Parathyroid adenoma (tissue), 2 donors: Measurements from ENCODE around the gene CCDC91.
"Not testable (repeated sequence)": the region's sequence is repeated elsewhere in the genome, so short reads cannot be mapped to it uniquely, and the experiment has no call there.

ENCODE experiments used
- H2AFZ ChIP-seq: fragments of 300-600 bp; sonication (generic); one replicate; pipeline ENCODE4 v1.7.0; 2017; ENCODE audit warnings: antibody characterized with exemption, mild to moderate bottlenecking
- H3K27ac ChIP-seq: fragments of 300-600 bp; sonication (generic); one replicate; pipeline ENCODE4 v1.7.0; 2017
- H3K27me3 ChIP-seq: fragments of 300-600 bp; sonication (generic); one replicate; pipeline ENCODE4 v1.7.0; 2017; ENCODE audit warnings: low read length; ENCODE audit not compliant: control insufficient read depth, insufficient read depth
- H3K36me3 ChIP-seq: fragments of 300-600 bp; sonication (generic); one replicate; pipeline ENCODE4 v1.7.0; 2017; ENCODE audit warnings: low read length; ENCODE audit not compliant: control insufficient read depth, insufficient read depth
- H3K4me1 ChIP-seq: fragments of 300-600 bp; sonication (generic); one replicate; pipeline ENCODE4 v1.7.0; 2017; ENCODE audit warnings: control low read depth
- H3K4me2 ChIP-seq: fragments of 300-600 bp; sonication (generic); one replicate; pipeline ENCODE4 v1.7.0; 2017; ENCODE audit warnings: low read length
- H3K4me3 ChIP-seq: fragments of 300-600 bp; sonication (generic); one replicate; pipeline ENCODE4 v1.7.0; 2017; ENCODE audit warnings: low read depth, low read length
- H3K79me2 ChIP-seq: fragments of 300-600 bp; sonication (generic); one replicate; pipeline ENCODE4 v1.7.0; 2017; ENCODE audit warnings: control low read depth
- H3K9ac ChIP-seq: fragments of 300-600 bp; sonication (generic); one replicate; pipeline ENCODE4 v1.7.0; 2017; ENCODE audit warnings: mild to moderate bottlenecking
- H3K9me3 ChIP-seq: fragments of 300-600 bp; sonication (generic); one replicate; pipeline ENCODE4 v1.7.0; 2017; ENCODE audit warnings: low read length; ENCODE audit not compliant: control insufficient read depth
- TF ChIP-seq, protein P1 (sequence below): fragments of 300-600 bp; sonication (generic); IDR thresholded peaks from one replicate; pipeline ENCODE4 v1.7.0; 2017; ENCODE audit warnings: antibody characterized with exemption, mild to moderate bottlenecking
- donor health status: primary hyperparathyroidism.

Gene CCDC91

DNA sequence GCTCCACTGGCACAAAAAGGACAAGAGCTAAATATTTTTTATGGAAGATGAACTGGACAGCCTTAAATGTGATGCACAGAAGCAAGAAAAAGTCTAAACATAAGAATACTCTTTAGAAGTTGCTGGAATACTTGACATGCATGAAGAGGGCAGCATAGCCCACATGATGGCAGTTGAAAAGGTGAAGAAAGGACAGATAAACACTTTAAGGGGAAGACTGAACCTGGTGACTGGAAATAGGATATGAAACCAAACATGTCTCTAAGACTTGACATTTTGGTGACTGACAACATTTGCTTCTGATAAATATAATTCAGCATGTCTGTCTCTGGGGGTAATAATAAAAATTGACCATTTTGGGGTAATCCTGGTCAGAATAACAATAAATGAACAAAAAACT is 273.1 kb downstream of the CCDC91 start:
- Histone ChIP-seq H3K27me3 (no peaks in the 10 kb centered on the region), H3K27ac (no peak overlapping the region), H2AFZ (no peak overlapping the region), H3K9me3 (no peaks in the 10 kb centered on the region), H3K79me2 (no peaks in the 10 kb centered on the region), H3K36me3 (no peaks in the 10 kb centered on the region), H3K4me2 (no peak overlapping the region), H3K9ac (no peak overlapping the region), H3K4me1 (no peaks in the 10 kb centered on the region), H3K4me3 (no peak overlapping the region)
- TF ChIP-seq, protein P1, sequence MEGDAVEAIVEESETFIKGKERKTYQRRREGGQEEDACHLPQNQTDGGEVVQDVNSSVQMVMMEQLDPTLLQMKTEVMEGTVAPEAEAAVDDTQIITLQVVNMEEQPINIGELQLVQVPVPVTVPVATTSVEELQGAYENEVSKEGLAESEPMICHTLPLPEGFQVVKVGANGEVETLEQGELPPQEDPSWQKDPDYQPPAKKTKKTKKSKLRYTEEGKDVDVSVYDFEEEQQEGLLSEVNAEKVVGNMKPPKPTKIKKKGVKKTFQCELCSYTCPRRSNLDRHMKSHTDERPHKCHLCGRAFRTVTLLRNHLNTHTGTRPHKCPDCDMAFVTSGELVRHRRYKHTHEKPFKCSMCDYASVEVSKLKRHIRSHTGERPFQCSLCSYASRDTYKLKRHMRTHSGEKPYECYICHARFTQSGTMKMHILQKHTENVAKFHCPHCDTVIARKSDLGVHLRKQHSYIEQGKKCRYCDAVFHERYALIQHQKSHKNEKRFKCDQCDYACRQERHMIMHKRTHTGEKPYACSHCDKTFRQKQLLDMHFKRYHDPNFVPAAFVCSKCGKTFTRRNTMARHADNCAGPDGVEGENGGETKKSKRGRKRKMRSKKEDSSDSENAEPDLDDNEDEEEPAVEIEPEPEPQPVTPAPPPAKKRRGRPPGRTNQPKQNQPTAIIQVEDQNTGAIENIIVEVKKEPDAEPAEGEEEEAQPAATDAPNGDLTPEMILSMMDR: no peak

DNA sequence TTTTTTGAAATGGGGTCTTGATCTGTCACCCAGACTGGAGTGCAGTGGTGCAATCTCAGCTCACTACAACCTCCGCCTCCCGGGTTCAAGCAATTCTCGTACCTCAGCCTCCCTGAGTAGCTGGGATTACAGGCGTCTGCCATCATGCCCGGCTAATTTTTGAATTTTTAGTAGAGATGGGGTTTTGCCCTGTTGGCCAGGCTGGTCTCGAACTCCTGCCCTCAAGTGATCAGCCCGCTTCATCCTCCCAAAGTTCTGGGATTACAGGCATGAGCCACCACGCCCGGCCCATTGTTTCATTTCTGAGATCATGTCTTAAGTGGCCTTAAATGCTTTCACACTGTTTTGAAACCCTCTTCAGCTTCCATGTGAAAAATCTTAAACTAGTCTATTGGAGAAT is 281.5 kb downstream of the CCDC91 start:
- not testable (repeated sequence) for H3K27me3 ChIP-seq, H3K9me3 ChIP-seq, H3K4me1 ChIP-seq, H3K9ac ChIP-seq, H2AFZ ChIP-seq, H3K4me2 ChIP-seq, H3K4me3 ChIP-seq, H3K36me3 ChIP-seq, H3K79me2 ChIP-seq, H3K27ac ChIP-seq

DNA sequence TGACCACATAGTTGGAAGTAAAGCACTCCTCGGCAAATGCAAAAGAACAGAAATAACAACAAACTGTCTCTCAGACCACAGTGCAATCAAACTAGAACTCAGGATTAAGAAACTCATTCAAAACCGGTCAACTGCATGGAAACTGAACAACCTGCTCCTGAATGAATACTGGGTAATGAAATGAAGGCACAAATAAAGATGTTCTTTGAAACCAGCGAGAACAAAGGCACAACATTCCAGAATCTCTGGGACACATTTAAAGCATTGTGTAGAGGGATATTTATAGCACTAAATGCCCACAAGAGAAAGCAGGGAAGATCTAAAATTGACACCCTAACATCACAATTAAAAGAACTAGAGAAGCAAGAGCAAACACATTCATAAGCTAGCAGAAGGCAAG is 285.9 kb downstream of the CCDC91 start:
- not testable (repeated sequence) for H3K27ac ChIP-seq, H3K9ac ChIP-seq, H3K36me3 ChIP-seq, H3K27me3 ChIP-seq, H3K4me3 ChIP-seq, H3K9me3 ChIP-seq, H3K79me2 ChIP-seq, H3K4me1 ChIP-seq, H2AFZ ChIP-seq, H3K4me2 ChIP-seq

DNA sequence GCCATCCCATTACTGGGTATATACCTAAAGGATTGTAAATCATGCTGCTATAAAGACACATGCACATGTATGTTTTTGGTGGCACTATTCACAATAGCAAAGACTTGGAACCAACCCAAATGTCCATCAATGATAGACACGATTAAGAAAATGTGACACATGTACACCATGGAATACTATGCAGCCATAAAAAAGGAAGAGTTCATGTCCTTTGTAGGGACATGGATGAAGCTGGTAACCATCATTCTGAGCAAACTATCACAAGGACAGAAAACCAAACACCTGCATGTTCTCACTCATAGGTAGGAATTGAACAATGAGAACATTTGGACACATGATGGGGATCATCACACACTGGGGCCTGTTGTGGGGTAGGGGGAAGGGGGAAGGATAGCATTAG is 288.8 kb downstream of the CCDC91 start:
- not testable (repeated sequence) for H3K79me2 ChIP-seq, H3K4me3 ChIP-seq, H3K4me2 ChIP-seq, H3K9me3 ChIP-seq, H3K36me3 ChIP-seq, H2AFZ ChIP-seq, H3K27ac ChIP-seq, H3K4me1 ChIP-seq, H3K9ac ChIP-seq, H3K27me3 ChIP-seq

DNA sequence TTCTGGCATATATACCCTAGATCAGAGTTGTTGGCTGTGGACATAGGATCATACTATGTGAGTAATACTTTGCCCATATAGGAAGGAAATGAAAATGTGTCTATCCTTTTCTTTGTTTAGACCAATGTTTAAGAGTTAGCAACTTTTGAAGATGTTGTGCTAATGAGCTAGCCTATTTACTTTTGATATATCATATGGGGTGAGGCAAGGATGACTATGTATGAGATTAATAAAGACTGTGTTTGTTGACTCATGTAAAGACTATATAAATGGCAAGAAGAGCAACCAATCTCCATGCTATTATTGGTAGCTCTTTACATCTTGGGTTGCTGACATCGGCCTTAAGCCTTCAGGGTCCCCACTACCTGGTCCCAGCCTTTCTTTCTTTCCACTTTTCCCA is 289.4 kb downstream of the CCDC91 start:
- H3K9ac ChIP-seq: no peak overlapping the region
- H3K4me2 ChIP-seq: no peak overlapping the region
- no peak overlapping the region for H2AFZ ChIP-seq
- no peaks in the 10 kb centered on the region for H3K79me2 ChIP-seq
- no peaks in the 10 kb centered on the region for H3K27me3 ChIP-seq
- no peaks in the 10 kb centered on the region for H3K4me1 ChIP-seq
- no peak overlapping the region for H3K27ac ChIP-seq
- TF ChIP-seq, protein P1: no peak
- H3K9me3 ChIP-seq: no peaks in the 10 kb centered on the region
- no peaks in the 10 kb centered on the region for H3K36me3 ChIP-seq
- no peak overlapping the region for H3K4me3 ChIP-seq

DNA sequence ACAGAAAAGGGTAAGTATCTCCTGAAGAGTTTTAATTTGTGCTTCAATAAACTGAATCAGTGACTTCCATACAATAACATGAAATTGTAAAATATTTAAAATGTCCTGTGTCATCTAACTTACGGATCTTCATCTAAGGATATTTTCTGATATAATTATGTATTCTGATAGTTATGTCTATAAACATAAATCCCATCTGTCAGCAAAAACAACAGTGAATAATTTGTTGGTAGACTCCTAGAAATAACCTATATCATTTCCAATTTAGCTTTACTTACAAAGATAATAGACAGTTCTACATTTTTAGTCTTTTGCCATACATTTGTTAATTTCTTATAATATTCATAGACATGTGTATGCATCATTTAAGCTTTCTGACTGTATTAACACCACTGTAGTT is 293.9 kb downstream of the CCDC91 start:
- no peaks in the 10 kb centered on the region for H3K36me3 ChIP-seq
- H3K79me2 ChIP-seq: no peaks in the 10 kb centered on the region
- H3K27ac ChIP-seq: no peak overlapping the region
- no peaks in the 10 kb centered on the region for H3K4me1 ChIP-seq
- H3K4me3 ChIP-seq: no peak overlapping the region
- TF ChIP-seq, protein P1: no peak
- no peaks in the 10 kb centered on the region for H3K9me3 ChIP-seq
- H3K9ac ChIP-seq: no peak overlapping the region
- no peaks in the 10 kb centered on the region for H3K27me3 ChIP-seq
- no peak overlapping the region for H2AFZ ChIP-seq
- H3K4me2 ChIP-seq: no peak overlapping the region
